Right ventricle myocardium superior (tissue), 1 donor: ENCODE data around the gene RNF175. TPM values are rescaled to one million over a fixed set of nuclear protein-coding genes. Genes with fewer than 3 reads are reported as not detected.

Experiments used
- ATAC-seq: fragments of 200-7000 bp; cut with Tn5 transposase; one replicate; pipeline ENCODE4 v1.9.1; 2020; ENCODE audit warnings: mild to moderate bottlenecking; ENCODE audit not compliant: poor library complexity
- DNase-seq: peaks from one replicate; pipeline ENCODE4 v3.0.0-alpha.2; 2020
- intact Hi-C: fragments of 100-400 bp; cut with DNase I; formaldehyde crosslinking; loops from one replicate; pipeline ENCODE4 v1.11.2; 2022
- long read RNA-seq: library from polyadenylated mRNA; unstranded; transcript quantifications from one replicate; pipeline ENCODE4 v2.0.0, GENCODE V29; 2021
- total RNA-seq: library from RNA; stranded (reverse); fragmentation: NEBNext Ultra II Directional; extraction: Animal tissue kit (Norgen Biotek cat#: 25700); gene quantifications from one replicate; pipeline ENCODE4 v1.2.1, GENCODE V29; 2021
- donor health status: DM: no; HTN: yes; CAD: no; lungs with severe emphysema.

Gene RNF175
- total RNA-seq, result 0.38 TPM
- long read RNA-seq, partial matches to known transcripts, result 0 of 1 reads
- long read RNA-seq, other reads (novel, unspliced or antisense), result 0 of 1 reads

GRCh38 chr4:153759407-153760316, at the start of gene RNF175:
Gene RNF175 (minus strand): TSS chr4:153760024. CDS start chr4:153759862, 162 bp downstream.
- peak; percentile 45 for ATAC-seq
- intact Hi-C loops, result no loop called here
- DNase-seq, result peak; percentile 40

- no peak for DNase-seq
- intact Hi-C loops, result no loop called here
These were observed 49.5 kb upstream of the RNF175 start for GRCh38 chr4:153809307-153809706.

DNA sequence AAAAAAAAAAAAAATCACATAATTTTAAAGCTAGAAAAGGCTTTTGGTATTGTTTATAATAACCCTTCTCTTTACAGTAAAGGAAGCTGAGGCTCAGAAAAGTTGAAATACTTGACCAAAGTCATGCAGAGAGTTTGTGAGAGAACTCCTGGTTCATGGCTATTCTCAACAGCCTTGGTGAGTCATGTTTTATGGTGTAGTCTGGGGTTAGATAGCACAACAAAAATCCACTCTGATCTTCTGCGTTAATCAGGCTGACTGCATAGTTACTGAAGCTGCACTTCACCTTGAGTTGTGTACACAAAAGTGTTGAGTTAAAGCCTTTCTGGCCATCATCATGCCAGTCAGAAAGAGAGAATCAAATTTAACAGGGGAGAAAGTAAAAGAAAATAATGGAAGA, 48.4 kb upstream of the RNF175 start:
- intact Hi-C loops, result no loop called here
- ATAC-seq (no peak), DNase-seq (no peak)

More at GRCh38 chr4:153809307-153809706, 49.5 kb upstream of the RNF175 start:
- no peak for ATAC-seq

GRCh38 chr4:153806073-153806472, 46.2 kb upstream of the RNF175 start:
- DNase-seq (peak; percentile 22), ATAC-seq (no peak)

GRCh38 chr4:153804722-153805121, 44.9 kb upstream of the RNF175 start:
- ATAC-seq (no peak), DNase-seq (no peak)
- intact Hi-C loops, result no loop called here

More at GRCh38 chr4:153806073-153806472, 46.2 kb upstream of the RNF175 start:
- intact Hi-C loops, result no loop called here

DNA sequence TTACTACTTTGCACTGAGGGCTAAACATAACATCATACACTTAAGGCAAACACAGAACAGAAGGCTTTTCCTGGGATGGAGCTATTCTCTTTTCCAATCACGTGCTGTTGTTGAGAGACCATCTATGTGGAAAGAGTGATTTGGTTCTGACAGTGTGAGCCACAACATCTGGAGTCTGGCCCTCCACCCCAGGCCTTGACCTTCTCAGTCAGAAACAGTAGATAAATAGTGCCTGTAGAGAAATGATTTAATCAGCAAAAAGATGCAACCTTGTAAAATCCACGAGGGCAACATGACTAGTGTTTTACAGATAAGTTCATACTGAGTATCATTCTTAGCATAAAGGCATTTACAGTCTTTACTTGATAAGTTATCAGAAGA, 39.9 kb upstream of the RNF175 start:
- intact Hi-C loops, result no loop called here
- no peak for DNase-seq
- ATAC-seq, result no peak

GRCh38 chr4:153798901-153799693, 39.3 kb upstream of the RNF175 start:
- intact Hi-C loops, result no loop called here
- no peak for ATAC-seq

GRCh38 chr4:153798420-153798819, 38.6 kb upstream of the RNF175 start:
- intact Hi-C loops, result no loop called here

More at GRCh38 chr4:153798901-153799693, 39.3 kb upstream of the RNF175 start:
- DNase-seq, result no peak

GRCh38 chr4:153794006-153794405, 34.2 kb upstream of the RNF175 start:
- intact Hi-C loops, result no loop called here
- no peak for DNase-seq
- no peak for ATAC-seq

More at GRCh38 chr4:153798420-153798819, 38.6 kb upstream of the RNF175 start:
- no peak for DNase-seq
- ATAC-seq, result no peak

DNA sequence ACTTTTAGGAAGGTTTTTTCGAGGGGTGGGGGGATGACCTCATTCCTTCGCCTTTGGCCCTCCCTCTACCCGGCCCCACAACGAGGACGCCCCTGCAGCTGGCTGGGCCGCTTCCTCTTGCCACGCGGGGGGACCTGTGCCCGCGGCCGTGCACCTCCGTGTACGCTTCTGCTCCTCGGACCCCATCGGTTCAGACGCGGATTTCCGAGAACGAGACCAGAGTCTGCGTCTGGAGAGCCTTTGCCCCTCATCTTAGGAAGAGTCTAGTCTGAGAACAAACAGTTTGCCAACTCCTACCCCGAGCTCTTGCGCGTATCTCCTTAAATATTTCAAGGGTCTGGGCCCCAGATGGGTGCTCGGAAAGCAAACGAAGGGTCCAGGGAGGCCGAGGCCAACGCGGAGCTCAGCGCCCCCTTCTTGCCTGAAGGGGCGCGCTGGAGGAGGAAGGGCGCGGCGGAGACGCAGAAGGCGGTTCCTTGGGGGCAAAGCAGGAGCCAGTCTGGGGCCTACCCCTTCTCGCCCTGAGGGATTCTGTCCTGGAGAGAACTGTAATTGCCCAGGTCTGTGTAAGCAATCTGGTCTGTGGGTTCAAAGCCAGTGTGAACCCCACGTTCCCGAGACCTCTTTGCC, 32.9 kb upstream of the RNF175 start:
- intact Hi-C loops, result no loop called here
- ATAC-seq, result no peak
- no peak for DNase-seq

DNA sequence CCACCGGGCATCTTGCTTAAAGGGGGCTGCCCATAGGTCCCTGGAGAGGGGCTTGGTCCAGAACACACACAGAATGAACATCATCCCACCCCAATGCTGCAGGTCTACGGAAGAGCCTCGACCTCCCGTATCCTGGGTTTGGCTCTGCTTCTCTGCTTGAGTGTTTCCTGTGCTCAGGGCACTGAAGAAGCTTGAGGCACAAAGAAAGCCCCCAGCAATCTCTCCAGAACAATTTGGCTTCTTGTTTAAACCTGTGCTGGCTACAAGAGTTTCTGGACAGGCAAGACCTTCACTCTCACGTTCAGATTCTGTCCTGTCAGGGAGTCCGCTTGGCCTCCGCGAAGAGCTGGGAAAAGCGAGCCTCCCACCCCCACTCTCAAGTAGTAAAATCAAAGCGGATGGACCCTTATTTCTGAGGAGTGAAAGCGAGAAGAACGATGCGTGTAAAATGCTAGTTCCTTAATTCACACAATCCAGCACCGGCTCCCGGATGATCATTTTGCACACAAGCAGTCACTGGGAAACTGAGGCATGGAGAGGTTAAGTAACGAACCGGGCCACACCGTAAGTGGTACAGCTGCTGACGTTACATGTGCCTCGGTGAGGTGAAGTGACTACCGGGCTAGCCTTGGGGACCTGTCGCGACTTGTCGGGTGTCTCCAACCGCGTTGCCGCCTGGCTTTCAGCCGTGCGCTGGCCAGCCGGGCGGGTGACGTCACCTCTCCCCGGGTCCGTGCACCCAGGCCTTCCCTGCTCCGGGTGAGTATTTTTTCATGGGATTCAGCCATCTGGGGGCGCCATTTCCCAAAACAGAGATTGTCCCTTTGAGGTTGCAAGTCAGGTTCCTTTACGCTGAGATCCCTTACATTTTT, 32.2 kb upstream of the RNF175 start:
- ATAC-seq (peak; percentile 61), DNase-seq (peak; percentile 69)
- intact Hi-C loops, result no loop called here

DNA sequence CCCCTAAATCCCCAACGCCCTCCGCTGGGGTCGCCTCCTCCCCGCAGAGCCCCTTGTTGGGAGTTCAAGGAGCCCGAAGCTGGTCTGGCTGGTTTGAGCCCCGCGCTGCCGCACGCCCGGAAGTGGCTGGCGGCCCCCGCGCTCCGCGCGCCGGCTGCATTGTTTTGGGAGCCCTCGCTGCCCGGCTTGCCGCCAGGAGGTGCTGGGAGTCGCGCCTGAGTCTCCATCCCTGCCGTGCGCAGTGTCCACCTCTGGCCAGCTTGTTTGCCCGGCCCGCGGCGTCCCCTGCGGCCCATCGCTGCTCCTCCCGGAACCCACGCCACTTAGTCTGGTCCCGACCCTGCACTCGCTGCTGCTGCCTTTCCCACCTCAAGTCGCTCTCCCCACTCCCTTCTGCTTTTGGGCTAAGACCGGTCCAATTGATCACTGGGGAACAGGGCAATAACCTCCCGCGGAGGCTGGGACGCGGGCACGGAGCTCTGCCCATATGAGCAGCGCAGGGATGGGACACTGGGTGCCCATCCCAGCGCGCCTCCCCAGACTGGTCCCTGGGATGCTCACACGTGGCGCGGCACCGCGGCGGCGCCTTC, 31.2 kb upstream of the RNF175 start:
- intact Hi-C loops, result no loop called here
- peak; percentile 50 for ATAC-seq
- DNase-seq, result peak; percentile 47

DNA sequence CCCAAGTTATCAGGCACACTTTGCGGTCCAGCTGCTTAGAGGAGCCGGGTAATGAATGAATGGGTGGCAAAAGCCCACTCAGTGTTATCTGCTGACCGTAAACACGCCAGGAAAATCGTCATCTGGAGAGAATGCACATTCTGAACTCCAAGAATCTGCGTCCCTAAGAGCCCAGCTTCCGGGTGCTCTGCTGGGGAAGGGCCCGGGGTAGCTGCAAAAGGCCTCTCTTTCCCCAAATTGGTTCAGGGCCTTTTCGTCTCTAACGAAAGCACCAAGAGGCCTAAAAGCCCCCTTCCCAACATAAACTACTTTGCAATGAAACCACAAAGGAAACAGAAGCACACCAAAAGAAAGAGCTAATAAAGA, 30.7 kb upstream of the RNF175 start:
- no peak for DNase-seq
- intact Hi-C loops, result no loop called here
- ATAC-seq, result no peak

- intact Hi-C loops, result loop anchor here (5.0 to 10.0 kb wide), 2 partner anchors 235 to 522 kb away; no protein-coding TSS in a partner anchor
- ATAC-seq (no peak), DNase-seq (peak; percentile 24)
These were observed 30.1 kb upstream of the RNF175 start for GRCh38 chr4:153789741-153790499.

GRCh38 chr4:153788413-153789276, 28.8 kb upstream of the RNF175 start, which contains the start of gene SFRP2:
Gene SFRP2 (minus strand): TSS chr4:153789083. CDS start chr4:153788835, 248 bp downstream.
- ATAC-seq (no peak), DNase-seq (peak; percentile 40)
- intact Hi-C loops, result loop anchor here (5.0 to 10.0 kb wide), 2 partner anchors 236 to 524 kb away; no protein-coding TSS in a partner anchor

- no peak for DNase-seq
- no peak for ATAC-seq
- intact Hi-C loops, result loop anchor here (5.0 to 10.0 kb wide), 2 partner anchors 237 to 524 kb away; no protein-coding TSS in a partner anchor
These were observed 28.2 kb upstream of the RNF175 start for GRCh38 chr4:153788051-153788412.
